CD4-positive, alpha-beta T cell treated with Interleukin-15 for 1 hour (primary cell): ENCODE data around the gene TYROBP.
"Not testable (repeated sequence)": the region's sequence is repeated elsewhere in the genome, so short reads cannot be mapped to it uniquely, and the experiment has no call there.

ENCODE experiments used
- DNase-seq: peaks from one replicate; pipeline ENCODE4 v3.0.0-alpha.2; 2020

TYROBP gene

DNA sequence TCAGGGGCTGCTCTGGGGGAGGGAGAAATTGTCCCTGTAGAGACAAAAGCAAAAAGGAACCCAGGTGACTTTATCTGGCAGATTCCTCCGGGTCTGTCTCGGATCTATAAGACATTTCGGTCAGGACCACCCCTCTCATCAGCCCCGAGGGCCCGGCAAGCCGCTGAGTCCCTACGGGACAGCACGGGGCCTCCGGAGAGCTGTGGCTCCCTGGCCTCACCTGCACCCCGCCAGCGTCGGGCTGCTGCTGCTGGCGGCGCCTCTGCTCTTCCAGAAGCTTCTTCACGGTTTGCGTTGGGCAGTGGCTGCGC lies 9.6 kb downstream of the TYROBP start:
- DNase-seq = no peak

DNA sequence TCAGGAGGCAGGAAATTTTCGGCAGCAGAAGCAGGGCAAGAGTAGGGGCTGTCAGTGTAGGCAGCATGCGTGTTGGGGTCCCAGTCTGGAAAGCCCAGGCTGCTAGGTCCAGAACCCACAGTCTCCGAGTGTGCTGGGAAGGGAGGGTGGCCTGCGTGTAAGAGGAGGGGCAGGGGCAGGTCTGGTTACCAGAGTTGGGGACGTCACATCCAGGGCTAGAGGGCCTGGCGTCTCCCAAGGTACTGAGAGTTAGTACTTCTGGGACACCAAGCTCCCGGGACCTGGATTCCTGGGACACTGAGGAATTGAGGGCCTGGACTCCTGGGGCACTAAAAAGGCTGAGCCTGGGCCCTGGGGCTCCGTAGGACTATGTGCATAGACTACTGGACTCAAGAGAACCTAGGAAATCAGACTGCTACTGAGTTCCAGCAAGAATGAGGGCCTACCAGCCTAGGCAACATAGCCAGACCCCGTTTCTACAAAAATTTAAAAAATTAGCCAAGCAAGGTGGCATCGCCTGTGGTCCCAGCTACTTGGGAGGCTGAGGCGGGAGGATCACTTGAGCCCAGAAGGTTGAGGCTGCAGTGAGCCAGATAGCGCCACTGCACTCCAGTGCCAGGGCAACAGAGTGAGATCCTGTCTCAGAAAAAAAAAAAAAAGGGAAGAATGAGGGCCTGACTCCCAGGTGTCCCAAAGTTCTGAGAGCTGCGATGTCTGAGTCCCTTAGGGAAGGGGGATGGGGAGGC lies 10.2 kb downstream of the TYROBP start:
- no peak for DNase-seq

DNA sequence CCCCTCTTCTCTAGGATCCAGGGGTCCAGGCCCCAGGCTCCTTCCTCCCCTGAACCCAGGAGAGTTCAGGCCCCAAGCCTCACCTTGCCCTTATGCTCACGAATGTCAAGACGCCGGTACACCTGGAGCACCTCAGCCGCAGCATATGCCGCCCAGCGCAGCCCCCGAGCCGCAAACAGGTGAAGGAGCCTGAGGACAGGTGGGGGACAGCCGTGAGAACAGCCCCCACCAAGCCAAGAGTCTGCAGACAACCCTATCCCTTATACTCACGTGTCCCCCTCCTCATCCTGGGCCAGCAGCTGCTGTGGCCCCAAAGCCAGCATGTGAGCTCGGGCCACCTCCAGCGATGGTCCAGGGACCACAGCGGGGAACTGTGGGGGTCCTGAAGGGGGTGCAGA lies 11.5 kb downstream of the TYROBP start:
- no peak for DNase-seq

DNA sequence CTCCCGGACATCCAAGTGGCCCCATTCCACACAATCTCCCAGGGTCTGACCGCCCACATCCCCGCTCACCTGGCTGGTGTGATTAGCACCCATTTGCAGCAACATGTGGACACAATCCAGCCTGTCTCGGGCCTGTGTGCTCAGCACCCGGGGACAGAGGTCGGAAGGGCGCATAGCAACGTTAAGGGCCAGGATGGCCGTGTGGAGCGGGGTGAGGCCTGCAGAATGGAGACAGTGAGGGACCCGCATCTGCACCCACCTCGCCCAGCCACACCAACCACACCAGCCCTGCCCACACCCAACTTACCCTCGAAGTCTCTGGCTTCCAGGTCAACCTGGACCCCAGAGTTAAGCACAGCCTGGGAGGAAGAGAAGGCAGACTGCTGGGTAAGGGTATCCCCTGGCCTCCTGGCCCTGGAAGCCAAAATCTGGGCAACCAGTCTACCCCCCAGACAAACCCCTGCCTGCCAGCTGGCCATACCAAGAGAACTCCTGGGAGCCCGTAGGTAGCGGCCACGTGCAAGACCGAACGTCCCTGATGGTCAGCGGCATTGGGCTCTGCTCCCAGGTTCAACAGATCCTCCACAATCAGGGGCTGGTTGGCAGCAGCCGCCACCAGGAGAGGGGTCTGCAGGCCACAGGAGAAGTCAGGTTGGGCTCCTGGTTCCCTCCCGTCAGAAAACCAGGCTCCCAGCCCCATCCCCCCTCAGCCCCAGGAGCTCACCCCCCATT lies 12.0 kb downstream of the TYROBP start:
- no peak for DNase-seq

DNA sequence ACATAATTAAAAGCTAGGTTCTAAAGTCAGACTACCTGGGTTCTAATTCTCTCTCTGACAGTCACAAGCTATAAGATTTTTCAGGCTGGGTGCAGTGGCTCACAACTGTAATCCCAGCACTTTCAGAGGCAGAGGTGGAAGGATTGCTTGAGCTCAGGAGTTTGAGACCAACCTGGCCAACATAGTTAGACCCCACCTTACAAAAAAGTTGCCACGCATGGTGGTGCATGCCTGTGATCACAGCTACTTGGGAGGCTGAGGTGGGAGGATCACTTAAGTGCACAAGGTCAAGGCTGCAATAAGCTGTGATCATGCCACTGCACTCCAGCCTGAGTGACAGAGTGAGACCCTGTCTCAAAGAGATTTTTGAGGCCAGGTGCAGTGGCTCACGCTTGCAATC lies 13.8 kb downstream of the TYROBP start:
- no peak for DNase-seq

DNA sequence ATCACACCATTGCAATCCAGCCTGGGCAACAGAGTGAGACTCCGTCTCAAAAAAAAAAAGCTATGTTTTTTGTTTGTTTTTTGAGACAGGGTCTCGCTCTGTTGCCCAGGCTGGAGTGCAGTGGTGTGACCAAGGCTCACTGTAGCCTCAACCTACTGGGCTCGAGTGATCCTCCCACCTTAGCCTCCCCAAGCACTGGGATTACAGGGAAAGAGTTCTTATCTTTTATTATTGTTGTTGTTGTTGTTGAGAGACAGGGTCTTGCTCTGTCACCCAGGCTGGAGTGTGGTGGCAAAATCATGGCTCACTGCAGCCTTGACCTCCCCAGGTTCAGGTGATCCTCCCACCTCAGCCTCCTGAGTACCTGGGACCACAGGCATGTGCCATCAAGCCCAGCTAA lies 16.3 kb downstream of the TYROBP start:
- not testable (repeated sequence) for DNase-seq

DNA sequence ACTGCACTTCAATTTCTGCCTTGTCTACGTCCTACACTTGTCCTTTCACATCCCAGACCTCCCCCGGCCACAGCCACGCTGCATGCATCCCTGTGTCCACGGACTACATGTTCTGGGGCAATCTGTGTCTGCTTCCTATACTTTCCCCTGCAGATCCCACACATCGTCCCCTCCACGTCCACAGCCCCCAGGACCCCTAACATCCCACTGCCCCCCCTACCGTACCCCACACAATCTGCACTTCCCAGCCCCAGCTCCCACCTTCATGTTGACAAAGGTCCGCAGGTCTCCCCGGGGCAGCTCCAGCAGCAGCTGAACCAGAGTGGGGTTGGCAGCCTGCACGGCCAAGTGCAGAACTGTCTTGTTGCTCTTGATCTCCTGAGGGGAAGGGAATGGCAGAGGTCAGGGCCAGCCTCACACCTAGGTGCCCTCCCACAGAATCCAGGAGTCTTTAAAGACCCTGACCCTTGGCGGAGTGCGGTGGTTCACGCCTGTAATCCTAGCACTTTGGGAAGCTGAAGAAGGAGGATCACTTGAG lies 17.9 kb downstream of the TYROBP start:
- peak; percentile 20 for DNase-seq

DNA sequence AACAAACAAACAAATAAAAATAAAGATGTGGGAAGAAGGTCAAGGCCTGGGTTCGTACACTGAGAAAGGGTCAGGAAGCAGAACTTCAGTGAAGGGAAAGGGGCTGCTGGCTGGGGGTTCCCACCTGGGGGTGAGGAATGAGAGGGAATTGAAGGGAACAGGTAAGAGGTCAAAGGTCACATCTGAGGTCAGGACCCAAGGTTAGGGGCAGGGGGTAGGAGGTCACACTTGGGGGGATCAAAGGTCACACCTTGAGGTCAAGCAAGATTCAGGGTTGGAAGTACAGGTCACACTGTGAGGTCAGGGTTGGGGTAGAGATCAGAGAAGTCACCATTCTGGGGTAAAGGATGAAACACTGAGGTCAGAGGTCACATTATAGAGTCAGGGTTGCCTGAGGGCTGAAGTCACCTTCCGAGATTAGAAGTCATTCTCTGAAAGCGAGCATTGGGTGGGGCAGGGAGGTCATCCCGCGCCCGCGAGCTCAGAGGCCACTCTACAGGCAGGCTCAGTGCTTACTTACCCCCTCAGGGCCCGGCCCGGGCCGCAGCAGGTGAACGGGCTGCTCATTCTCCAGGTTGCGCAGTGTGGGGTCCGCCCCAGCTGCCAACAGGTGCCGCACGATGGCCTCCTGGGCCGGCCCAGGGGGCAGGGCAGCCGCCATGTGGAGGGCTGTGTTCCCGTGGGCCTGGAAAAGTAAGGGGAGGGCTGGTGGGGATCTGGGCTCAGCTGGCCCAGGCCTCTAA lies 18.6 kb downstream of the TYROBP start:
- DNase-seq = peak; percentile 19

DNA sequence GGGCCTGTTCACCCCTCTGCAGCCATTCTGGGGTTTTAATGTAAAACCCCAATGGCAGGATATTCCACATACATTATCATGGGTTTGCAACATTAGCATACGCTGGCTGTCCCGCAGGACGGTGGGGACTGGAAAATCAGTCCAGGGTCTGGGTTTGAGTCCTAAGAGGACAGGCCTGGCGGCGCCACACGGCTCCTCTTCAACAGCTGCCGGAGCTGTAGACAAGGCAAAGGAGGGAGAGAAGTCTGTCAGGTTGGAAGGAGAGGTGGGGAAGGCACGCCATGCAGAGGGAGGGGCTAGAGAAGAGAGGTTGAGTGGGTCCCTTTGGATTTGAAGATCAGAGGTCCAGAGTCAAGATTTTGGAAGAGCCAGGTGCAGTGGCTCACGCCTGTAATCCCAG lies 19.7 kb downstream of the TYROBP start:
- DNase-seq = no peak

DNA sequence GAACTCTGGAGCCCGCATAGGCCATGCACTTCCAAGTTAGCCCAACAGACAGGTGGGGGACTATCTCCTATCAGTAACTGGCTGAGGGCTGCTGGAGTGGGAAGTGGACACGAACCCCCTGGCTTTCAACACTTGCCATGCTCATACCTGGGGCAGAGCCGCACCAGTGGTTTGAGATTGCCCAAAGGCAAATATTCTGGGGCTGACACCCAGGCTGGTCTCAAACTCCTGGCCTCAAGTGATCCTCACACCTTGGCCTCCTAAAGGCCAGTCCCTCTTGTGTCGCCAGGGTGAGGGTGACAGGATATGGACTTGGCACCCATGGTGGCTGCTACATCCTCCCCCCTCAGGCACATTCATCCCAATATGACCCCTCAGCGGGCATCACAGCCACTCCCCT lies 20.9 kb downstream of the TYROBP start:
- no peak for DNase-seq

DNA sequence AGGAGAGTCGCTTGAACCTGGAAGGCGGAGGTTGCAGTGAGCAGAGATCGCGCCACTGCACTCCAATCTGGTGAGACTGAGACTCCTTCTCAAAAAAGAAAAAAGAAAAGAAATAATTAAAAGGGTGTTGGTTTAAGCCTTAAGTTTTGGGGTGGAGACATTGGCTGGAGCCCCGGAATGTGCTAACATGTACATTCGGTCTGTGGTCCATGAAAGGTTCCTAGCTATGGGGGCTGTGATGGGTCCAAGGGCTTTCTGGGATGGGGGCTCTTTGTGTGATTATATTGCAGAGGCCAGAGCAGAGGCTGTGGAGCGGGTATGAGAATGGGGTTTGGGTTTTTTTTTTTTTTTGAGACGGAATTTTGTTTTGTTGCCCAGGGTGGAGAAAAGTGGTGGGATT lies 22.2 kb downstream of the TYROBP start:
- DNase-seq = peak; percentile 26

DNA sequence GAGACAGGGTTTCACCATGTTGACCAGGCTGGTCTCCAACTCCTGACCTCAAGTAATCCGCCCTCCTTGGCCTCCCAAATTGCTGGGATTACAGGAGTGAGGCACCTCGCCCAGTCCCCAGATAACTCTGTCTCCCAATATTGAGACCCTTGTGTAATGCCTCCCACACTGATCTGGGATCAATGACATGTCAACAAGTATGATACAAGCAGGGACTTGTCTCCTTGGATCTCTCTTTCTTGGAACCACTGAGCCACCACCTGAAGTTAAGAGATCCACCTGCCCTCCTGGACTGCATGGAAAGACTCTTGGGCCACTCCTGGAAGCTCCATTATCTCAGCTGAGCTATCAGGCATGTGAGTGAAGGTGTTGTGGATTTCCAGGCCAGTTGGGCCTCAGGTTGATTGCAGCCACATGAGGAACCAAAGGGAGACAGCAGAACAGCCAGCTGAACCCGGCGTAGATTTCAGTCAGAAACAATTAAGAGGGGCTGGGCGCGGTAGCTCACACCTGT lies 22.8 kb downstream of the TYROBP start:
- peak; percentile 24 for DNase-seq

DNA sequence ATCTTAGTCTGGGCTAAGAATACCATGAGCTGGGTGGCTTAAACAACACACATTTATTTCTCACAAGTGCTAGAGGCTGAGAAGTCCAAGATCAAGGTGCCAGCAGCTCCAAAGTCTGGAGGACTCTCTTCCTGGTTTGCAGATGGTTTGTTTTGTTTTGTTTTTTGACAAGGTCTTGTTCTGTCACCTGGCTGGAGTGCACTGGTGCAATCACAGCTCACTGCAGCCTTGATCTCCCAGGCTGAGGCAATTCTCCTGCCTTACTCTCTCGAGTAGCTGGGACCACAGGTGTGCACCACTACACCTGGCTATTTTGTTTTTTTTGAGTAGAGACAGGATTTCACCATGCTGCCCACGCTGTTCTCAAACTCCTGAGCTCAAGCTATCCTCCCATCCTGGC lies 24.2 kb downstream of the TYROBP start:
- peak; percentile 38 for DNase-seq

DNA sequence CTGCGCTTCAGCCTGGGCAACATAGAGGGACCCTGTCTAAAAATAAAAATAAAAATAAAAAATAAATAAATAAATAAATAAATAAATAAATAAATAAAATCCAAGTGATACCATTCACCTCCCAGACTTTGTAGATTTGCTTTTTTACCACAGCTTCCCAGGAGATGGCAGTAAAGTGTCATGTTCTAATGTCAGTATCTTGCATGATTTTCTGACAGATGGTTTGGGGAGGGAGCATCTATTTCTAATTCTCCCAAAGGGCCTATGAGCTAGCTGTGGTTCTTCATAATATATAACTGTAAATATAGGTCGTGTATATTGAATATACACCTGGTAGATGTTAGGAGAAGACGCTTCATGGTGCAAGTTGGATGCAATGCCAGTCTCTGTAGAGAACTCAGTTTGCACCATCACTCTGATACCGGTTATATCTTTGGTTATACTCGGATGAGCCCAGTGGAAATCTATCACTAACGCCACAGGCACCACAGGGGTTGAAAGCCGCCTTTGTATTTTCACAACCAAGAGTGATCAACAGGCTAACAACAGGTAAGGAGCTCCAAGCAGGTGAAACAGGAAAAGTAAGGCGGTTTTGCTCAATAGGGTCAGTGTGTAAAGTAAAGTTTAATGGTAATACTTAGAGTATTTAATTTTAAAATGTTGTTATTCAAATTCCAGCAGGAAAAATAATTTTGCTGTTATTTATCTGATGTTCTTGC lies 25.8 kb downstream of the TYROBP start:
- no peak for DNase-seq

DNA sequence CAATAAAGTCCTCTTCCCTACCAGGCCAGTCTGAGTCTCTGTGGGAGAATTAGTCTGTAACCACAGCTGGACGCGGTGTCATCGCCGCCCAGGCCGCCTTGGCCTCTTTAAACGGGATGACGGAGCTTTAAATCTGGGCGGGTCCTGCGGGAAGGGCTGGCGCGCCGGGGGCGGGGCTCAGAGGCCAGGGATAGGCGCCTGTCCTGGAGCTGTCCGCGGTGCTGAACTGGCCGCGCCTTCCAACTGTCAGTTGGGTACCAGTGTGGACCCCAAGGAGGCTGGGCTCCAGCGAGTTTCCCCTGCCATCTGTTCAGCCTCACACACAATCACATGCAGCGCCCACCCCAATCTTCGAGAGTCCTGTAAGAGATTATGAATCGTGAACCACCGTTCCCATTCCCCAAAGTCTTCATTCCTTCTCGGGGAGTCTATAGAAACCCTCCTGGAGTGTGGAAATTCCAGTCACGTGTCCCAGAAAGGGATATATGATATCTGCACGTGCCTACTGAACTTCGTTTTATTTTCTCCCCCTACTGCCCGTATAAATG lies 28.3 kb downstream of the TYROBP start:
- peak; percentile 76 for DNase-seq

DNA sequence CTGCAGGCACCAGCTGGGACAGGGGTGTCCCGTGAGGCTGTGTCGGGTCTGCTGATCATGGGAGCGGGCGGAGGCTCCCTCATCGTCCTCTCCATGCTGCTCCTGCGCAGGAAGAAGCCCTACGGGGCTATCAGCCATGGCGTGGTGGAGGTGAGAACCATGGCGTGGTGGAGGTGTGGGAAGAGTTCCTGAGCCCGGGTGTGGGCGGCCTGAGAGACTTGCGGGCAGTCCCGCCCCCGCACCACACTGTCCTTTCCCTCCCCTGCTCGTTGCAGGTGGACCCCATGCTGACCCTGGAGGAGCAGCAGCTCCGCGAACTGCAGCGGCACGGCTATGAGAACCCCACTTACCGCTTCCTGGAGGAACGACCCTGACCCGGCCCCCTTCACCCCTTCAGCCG lies 29.0 kb downstream of the TYROBP start:
- no peak for DNase-seq

DNA sequence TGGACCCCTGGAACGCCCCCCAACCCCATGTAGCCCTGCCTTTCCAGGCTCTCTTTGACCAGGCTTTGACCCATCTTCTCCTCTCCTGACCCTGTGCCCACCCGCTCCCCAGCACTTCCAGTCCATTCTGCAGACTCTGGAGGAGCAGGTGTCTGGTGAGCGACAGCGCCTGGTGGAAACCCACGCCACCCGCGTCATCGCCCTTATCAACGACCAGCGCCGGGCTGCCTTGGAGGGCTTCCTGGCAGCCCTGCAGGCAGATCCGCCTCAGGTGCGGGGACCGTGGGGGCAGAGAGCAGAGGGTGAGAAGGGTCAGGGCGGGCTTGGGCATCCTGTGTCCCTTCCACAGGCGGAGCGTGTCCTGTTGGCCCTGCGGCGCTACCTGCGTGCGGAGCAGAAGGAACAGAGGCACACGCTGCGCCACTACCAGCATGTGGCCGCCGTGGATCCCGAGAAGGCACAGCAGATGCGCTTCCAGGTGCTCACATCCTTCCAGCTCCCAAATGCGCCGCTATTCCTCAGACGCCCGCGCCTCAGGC lies 33.6 kb downstream of the TYROBP start:
- no peak for DNase-seq

DNA sequence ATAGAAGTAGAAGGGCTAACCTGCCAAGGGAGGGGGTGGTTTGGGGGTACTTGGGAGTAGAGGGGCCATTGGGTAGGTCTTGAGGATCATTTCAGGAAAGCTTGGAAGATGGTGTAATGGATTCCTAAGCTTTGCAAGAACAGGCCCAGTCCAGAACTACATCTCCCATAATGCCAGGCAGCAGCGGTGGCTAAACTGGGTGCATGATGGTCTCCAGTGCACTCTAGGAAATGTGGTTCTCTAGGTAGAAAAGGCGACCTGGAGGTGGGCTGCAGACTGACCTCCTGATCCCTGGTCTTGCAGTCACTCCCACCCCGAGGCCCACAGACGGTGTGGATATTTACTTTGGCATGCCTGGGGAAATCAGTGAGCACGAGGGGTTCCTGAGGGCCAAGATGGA lies 35.9 kb downstream of the TYROBP start:
- DNase-seq = no peak

DNA sequence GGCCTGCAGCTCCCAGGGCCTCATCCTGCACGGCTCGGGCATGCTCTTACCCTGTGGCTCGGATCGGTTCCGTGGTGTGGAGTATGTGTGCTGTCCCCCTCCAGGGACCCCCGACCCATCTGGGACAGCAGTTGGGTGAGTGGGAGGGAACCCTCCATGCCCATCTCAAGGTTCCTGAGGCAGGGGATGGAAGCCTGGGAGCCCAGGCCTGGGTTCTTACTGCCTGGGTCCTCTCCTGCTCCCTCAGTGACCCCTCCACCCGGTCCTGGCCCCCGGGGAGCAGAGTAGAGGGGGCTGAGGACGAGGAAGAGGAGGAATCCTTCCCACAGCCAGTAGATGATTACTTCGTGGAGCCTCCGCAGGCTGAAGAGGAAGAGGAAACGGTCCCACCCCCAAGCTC lies 36.5 kb downstream of the TYROBP start:
- no peak for DNase-seq

DNA sequence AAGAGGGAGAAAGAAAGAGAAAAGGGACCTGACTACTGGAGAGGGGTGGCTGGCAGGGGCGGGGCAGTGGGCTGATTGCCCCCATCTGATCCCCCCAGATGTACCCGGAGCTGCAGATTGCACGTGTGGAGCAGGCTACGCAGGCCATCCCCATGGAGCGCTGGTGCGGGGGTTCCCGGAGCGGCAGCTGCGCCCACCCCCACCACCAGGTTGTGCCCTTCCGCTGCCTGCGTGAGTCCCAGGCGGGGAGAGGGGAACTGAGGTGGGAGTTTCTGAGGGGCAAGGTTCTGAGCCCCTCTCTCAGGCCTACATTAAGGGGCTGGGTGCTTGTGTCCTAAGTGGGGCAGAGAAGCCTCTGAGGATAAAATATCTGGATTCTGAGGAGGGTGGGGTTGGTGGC lies 37.3 kb downstream of the TYROBP start:
- no peak for DNase-seq

DNA sequence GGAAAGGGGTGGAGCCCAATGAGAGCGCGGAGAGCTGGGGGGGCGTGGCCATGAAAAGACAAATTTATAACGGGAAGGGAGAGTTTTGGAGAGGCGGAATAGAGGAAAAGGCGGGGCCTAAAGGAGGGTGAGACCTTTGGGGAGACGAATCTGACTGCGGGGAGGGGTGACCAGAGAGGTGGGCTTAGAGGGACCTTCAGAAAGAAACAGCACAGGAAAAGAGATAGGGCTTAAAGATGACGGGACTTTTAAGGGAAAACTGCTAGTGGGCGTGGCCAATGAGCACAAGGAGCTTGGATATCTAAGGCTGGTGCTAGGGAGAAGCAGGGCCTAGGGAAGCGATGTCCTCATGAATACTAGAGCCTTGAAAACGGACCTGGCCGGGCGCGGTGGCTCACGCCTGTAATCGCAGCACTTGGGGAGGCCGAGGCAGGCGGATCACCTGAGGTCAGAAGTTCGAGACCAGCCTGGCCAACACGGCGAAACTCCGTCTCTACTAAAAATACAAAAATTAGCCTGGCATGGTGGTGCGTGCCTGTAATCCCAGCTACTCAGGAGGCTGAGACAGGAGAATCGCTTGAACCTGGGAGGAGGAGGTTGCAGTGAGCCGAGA lies 37.9 kb downstream of the TYROBP start:
- not testable (repeated sequence) for DNase-seq
